GM23248 (cell line): ENCODE measurements around the gene ARHGDIA. TPM values are rescaled to one million over a fixed set of nuclear protein-coding genes. Genes with fewer than 3 reads are reported as not detected.

Experiments
- DNase-seq: peaks from one replicate; pipeline ENCODE4 v3.0.0-alpha.2; 2015
- H2AFZ ChIP-seq: fragments of 200-600 bp; sonication (generic); 2 replicates; pipeline ENCODE4 v1.6.1; 2016; ENCODE audit warnings: antibody characterized with exemption
- H3F3A ChIP-seq: fragments of 200-600 bp; sonication (generic); 2 replicates; pipeline ENCODE4 v1.6.1; 2016; ENCODE audit warnings: mild to moderate bottlenecking, antibody characterized with exemption, mixed run types; ENCODE audit not compliant: insufficient read depth
- H3K27ac ChIP-seq: fragments of 200-600 bp; sonication (generic); 2 replicates; pipeline ENCODE4 v1.5.1; 2016; ENCODE audit warnings: mild to moderate bottlenecking
- H3K27me3 ChIP-seq: fragments of 200-600 bp; sonication (generic); replicated peaks from 2 replicates; pipeline ENCODE4 v1.6.1; 2016; ENCODE audit warnings: mild to moderate bottlenecking; ENCODE audit not compliant: insufficient read depth
- H3K36me3 ChIP-seq: fragments of 200-600 bp; sonication (generic); 2 replicates; pipeline ENCODE4 v1.6.1; 2016; ENCODE audit warnings: low read depth, mild to moderate bottlenecking
- H3K4me1 ChIP-seq: fragments of 200-600 bp; sonication (generic); 2 replicates; pipeline ENCODE4 v1.6.1; 2016; ENCODE audit warnings: mild to moderate bottlenecking; ENCODE audit not compliant: insufficient read depth
- H3K4me2 ChIP-seq: fragments of 200-600 bp; sonication (generic); one replicate; pipeline ENCODE4 v1.6.1; 2016; ENCODE audit warnings: mild to moderate bottlenecking; ENCODE audit not compliant: unreplicated experiment
- H3K4me3 ChIP-seq: fragments of 200-600 bp; sonication (generic); 2 replicates; pipeline ENCODE4 v1.5.1; 2016; ENCODE audit warnings: mild to moderate bottlenecking
- H3K79me2 ChIP-seq: fragments of 200-600 bp; sonication (generic); 2 replicates; pipeline ENCODE4 v1.6.1; 2016; ENCODE audit warnings: mild to moderate bottlenecking; ENCODE audit not compliant: insufficient read depth
- H3K9ac ChIP-seq: fragments of 200-600 bp; sonication (generic); 2 replicates; pipeline ENCODE4 v1.6.1; 2016; ENCODE audit warnings: mild to moderate bottlenecking
- H3K9me2 ChIP-seq: fragments of 200-600 bp; sonication (generic); 2 replicates; pipeline ENCODE4 v1.6.1; 2016; ENCODE audit warnings: mixed run types, mild to moderate bottlenecking, moderate library complexity; ENCODE audit not compliant: insufficient read depth
- H3K9me3 ChIP-seq: fragments of 200-600 bp; sonication (generic); one replicate; pipeline ENCODE4 v1.6.1; 2017; ENCODE audit warnings: low read depth
- H4K20me1 ChIP-seq: fragments of 200-600 bp; sonication (generic); 2 replicates; pipeline ENCODE4 v1.6.0; 2016; ENCODE audit not compliant: insufficient read depth
- EZH2 ChIP-seq: fragments of 200-600 bp; sonication (generic); IDR thresholded peaks from 2 replicates; pipeline ENCODE4 v1.6.1; 2018; ENCODE audit warnings: antibody characterized with exemption, mild to moderate bottlenecking; ENCODE audit not compliant: insufficient read depth, poor library complexity, severe bottlenecking
- EZH2phosphoT487 ChIP-seq: fragments of 200-600 bp; sonication (generic); IDR thresholded peaks from 2 replicates; pipeline ENCODE4 v1.6.1; 2018; ENCODE audit warnings: antibody characterized with exemption, moderate library complexity, mild to moderate bottlenecking, low read depth; ENCODE audit not compliant: insufficient read depth
- WGBS, 2 experiments: methylation state at CpG; one replicate each; pipeline ENCODE4 v1.1.6; 2015 to 2017; ENCODE audit warnings: low lambda C conversion rate in 2 of 2, low coverage in 1 of 2; ENCODE audit errors: missing lambda C conversion rate in 2 of 2; 5-methylcytosine and 5-hydroxymethylcytosine counted together
- in situ Hi-C: fragments of 300-500 bp; cut with MboI; formaldehyde crosslinking; loops from 2 replicates; pipeline ENCODE4 v1.15.0; 2020
- polyA plus RNA-seq: library from polyadenylated mRNA; unstranded; fragments of >200 nt; fragmentation: Nextera tagmentation; extraction: Ambion mirVana; gene quantifications from 2 replicates; pipeline ENCODE4 v1.2.1, GENCODE V29; 2016
- total RNA-seq: library from RNA; depleted of rRNA; stranded (reverse); fragments of >200 nt; shearing (Covaris generic); gene quantifications from 2 replicates; pipeline ENCODE4 v1.2.3, GENCODE V29; 2014

Gene ARHGDIA
- total and polyA plus RNA-seq, 2 experiments from 2014 or later: 208 to 310 TPM

- H3K4me2 ChIP-seq: no peak overlapping the region
- H3K27ac ChIP-seq: no peak overlapping the region
- no peaks in the 10 kb centered on the region for H3K9me3 ChIP-seq
- H3K4me1 ChIP-seq: no peaks in the 10 kb centered on the region
- peaks cover 23% of the 10 kb centered on the region for H3K79me2 ChIP-seq
- in situ Hi-C loops: no loop called here
- 91 to 96% methylated on average over 3 of the region's 3 CpGs for WGBS, 2 experiments
- H2AFZ ChIP-seq: no peak overlapping the region
- H3F3A ChIP-seq: peaks cover 15% of the 10 kb centered on the region
- peaks cover 8% of the 10 kb centered on the region for H3K36me3 ChIP-seq
- DNase-seq: no peak
- H3K9ac ChIP-seq: no peak overlapping the region
- TF ChIP-seq EZH2 (no peak), EZH2phosphoT487 (no peak)
- no peaks in the 10 kb centered on the region for H3K9me2 ChIP-seq
- H3K27me3 ChIP-seq: no peaks in the 10 kb centered on the region
- H3K4me3 ChIP-seq: no peak overlapping the region
- no peaks in the 10 kb centered on the region for H4K20me1 ChIP-seq
These were observed 7.2 kb upstream of the ARHGDIA start for GRCh38 chr17:81878294-81878693.

- H3K36me3 ChIP-seq: peaks cover 8% of the 10 kb centered on the region
- in situ Hi-C loops: no loop called here
These were observed 6.4 kb upstream of the ARHGDIA start for GRCh38 chr17:81877569-81877968.

GRCh38 chr17:81871387-81872230 lies 472 bp upstream of the ARHGDIA start:
- in situ Hi-C loops: no loop called here
- 1 to 2% methylated on average over 65 to 85 of the region's 86 CpGs for WGBS, 2 experiments
- TF ChIP-seq EZH2phosphoT487 (no peak), EZH2 (no peak)
- Histone ChIP-seq H3K36me3 (no peaks in the 10 kb centered on the region), H3K9me3 (no peaks in the 10 kb centered on the region), H3K4me2 (peak overlapping the region; percentile 78), H3K27me3 (no peaks in the 10 kb centered on the region), H3K9me2 (no peaks in the 10 kb centered on the region), H4K20me1 (no peaks in the 10 kb centered on the region), H3K27ac (peak overlapping the region; percentile 90), H3K9ac (peak overlapping the region; percentile 96), H3F3A (peaks cover 20% of the 10 kb centered on the region), H3K4me3 (peak overlapping the region; percentile 86), H2AFZ (peak overlapping the region; percentile 75), H3K4me1 (peaks cover 5% of the 10 kb centered on the region), H3K79me2 (peaks cover 43% of the 10 kb centered on the region)
- DNase-seq: peak; percentile 95

More at GRCh38 chr17:81877569-81877968, 6.4 kb upstream of the ARHGDIA start:
- H4K20me1 ChIP-seq: no peaks in the 10 kb centered on the region
- H3K27ac ChIP-seq: no peak overlapping the region
- peaks cover 22% of the 10 kb centered on the region for H3F3A ChIP-seq
- no peak overlapping the region for H2AFZ ChIP-seq
- no peak for DNase-seq
- no peak overlapping the region for H3K4me3 ChIP-seq
- no peaks in the 10 kb centered on the region for H3K27me3 ChIP-seq
- H3K4me2 ChIP-seq: no peak overlapping the region
- H3K9me3 ChIP-seq: no peaks in the 10 kb centered on the region
- H3K9ac ChIP-seq: no peak overlapping the region
- H3K4me1 ChIP-seq: peaks cover under 1% of the 10 kb centered on the region; the same call in 1 of the 2 replicates
- TF ChIP-seq EZH2 (no peak), EZH2phosphoT487 (no peak)
- H3K79me2 ChIP-seq: peaks cover 23% of the 10 kb centered on the region
- no peaks in the 10 kb centered on the region for H3K9me2 ChIP-seq
- WGBS, 2 experiments: 95 to 100% methylated on average over 5 of the region's 5 CpGs

GRCh38 chr17:81870131-81870980 lies 781 bp downstream of the ARHGDIA start:
- in situ Hi-C loops: no loop called here
- WGBS, 2 experiments: 2% methylated on average over 44 to 57 of the region's 65 CpGs
- peak; percentile 82 for DNase-seq

More at GRCh38 chr17:81870131-81870980, 781 bp downstream of the ARHGDIA start:
- H3F3A ChIP-seq: peaks cover 31% of the 10 kb centered on the region
- H3K4me1 ChIP-seq: peaks cover 5% of the 10 kb centered on the region
- no peaks in the 10 kb centered on the region for H3K9me3 ChIP-seq
- peak overlapping the region; percentile 98 for H3K9ac ChIP-seq
- no peaks in the 10 kb centered on the region for H4K20me1 ChIP-seq
- H3K36me3 ChIP-seq: no peaks in the 10 kb centered on the region
- peaks cover 53% of the 10 kb centered on the region for H3K79me2 ChIP-seq
- H3K4me3 ChIP-seq: peak overlapping the region; percentile 94
- peak overlapping the region; percentile 95 for H3K4me2 ChIP-seq
- TF ChIP-seq EZH2phosphoT487 (no peak), EZH2 (no peak)
- no peaks in the 10 kb centered on the region for H3K9me2 ChIP-seq
- H2AFZ ChIP-seq: no peak overlapping the region
- H3K27ac ChIP-seq: peak overlapping the region; percentile 90
- H3K27me3 ChIP-seq: no peaks in the 10 kb centered on the region
